Kidney epithelial cell (primary cell): ENCODE measurements around the gene MDM4. TPM values are rescaled to one million over a fixed set of nuclear protein-coding genes. Genes with fewer than 3 reads are reported as not detected.

Experiments used
- DNase-seq: peaks from one replicate; pipeline ENCODE4 v3.0.0-alpha.2; 2010; ENCODE audit warnings: low read depth
- H3K27me3 ChIP-seq: 2 replicates; pipeline ENCODE4 v1.6.0; 2011; ENCODE audit warnings: low read length; ENCODE audit not compliant: control insufficient read depth, insufficient read depth
- H3K36me3 ChIP-seq: 2 replicates; pipeline ENCODE4 v1.5.1; 2011; ENCODE audit warnings: low read length; ENCODE audit not compliant: control insufficient read depth, insufficient read depth
- H3K4me3 ChIP-seq: 2 replicates; pipeline ENCODE4 v1.5.1; 2011; ENCODE audit warnings: low read depth, mild to moderate bottlenecking, control low read depth, low read length
- CTCF ChIP-seq: IDR thresholded peaks from 2 replicates; pipeline ENCODE4 v1.5.1; 2011; ENCODE audit warnings: mild to moderate bottlenecking, moderate library complexity, low read length, control low read depth, inconsistent platforms; ENCODE audit not compliant: insufficient read depth, poor library complexity, severe bottlenecking
- total RNA-seq: library from RNA; depleted of rRNA; stranded (reverse); fragments of >200 nt; gene quantifications from 2 replicates; pipeline ENCODE4 v1.2.3, GENCODE V29; 2015

MDM4 gene
- total RNA-seq, 1 donor from 2014 or later, result 21.0 TPM

- Histone ChIP-seq H3K27me3 (no peaks in the 10 kb centered on the region), H3K36me3 (no peaks in the 10 kb centered on the region), H3K4me3 (no peak overlapping the region)
- no peak for DNase-seq
- no peak for TF ChIP-seq CTCF
Measured at GRCh38 chr1:204584699-204585372, 68.6 kb downstream of the MDM4 start.

- no peak overlapping the region for H3K4me3 ChIP-seq
- no peak for DNase-seq
- no peak for TF ChIP-seq CTCF
- no peaks in the 10 kb centered on the region for H3K36me3 ChIP-seq
- no peaks in the 10 kb centered on the region for H3K27me3 ChIP-seq
Measured at GRCh38 chr1:204587621-204588020, 71.4 kb downstream of the MDM4 start.

- no peak overlapping the region for H3K4me3 ChIP-seq
- H3K27me3 ChIP-seq, result no peaks in the 10 kb centered on the region
- no peak for DNase-seq
- no peaks in the 10 kb centered on the region for H3K36me3 ChIP-seq
- TF ChIP-seq CTCF, result no peak
Measured at GRCh38 chr1:204588826-204589225, 72.6 kb downstream of the MDM4 start.

- Histone ChIP-seq H3K36me3 (no peaks in the 10 kb centered on the region), H3K4me3 (no peak overlapping the region), H3K27me3 (no peaks in the 10 kb centered on the region)
- no peak for TF ChIP-seq CTCF
- DNase-seq, result no peak
Measured at GRCh38 chr1:204589409-204590038, 73.3 kb downstream of the MDM4 start.

- no peaks in the 10 kb centered on the region for H3K27me3 ChIP-seq
- H3K4me3 ChIP-seq, result no peak overlapping the region
- no peaks in the 10 kb centered on the region for H3K36me3 ChIP-seq
- peak; percentile 28 for DNase-seq
- no peak for TF ChIP-seq CTCF
Measured at GRCh38 chr1:204591473-204592090, 75.4 kb downstream of the MDM4 start.
